GM12872 (cell line): ENCODE results near the gene JMJD6.

ENCODE experiments used
- CTCF ChIP-seq: IDR thresholded peaks from 3 replicates; pipeline ENCODE4 v1.5.1; 2011; ENCODE audit warnings: low read depth, mild to moderate bottlenecking, low read length, moderate library complexity; ENCODE audit not compliant: insufficient read depth

Gene JMJD6

GRCh38 chr17:76734080-76734840 is 7.9 kb upstream of the JMJD6 start:
- TF ChIP-seq CTCF: no peak

GRCh38 chr17:76733618-76733957 is 7.2 kb upstream of the JMJD6 start:
- no peak for TF ChIP-seq CTCF

GRCh38 chr17:76732734-76733617 is 6.6 kb upstream of the JMJD6 start:
- TF ChIP-seq CTCF: no peak

- no peak for TF ChIP-seq CTCF
Observed at GRCh38 chr17:76727745-76728456, 1.5 kb upstream of the JMJD6 start.

GRCh38 chr17:76726776-76727718 is 641 bp upstream of the JMJD6 start, which contains the start of gene METTL23:
Gene METTL23, plus strand, starts transcription at chr17:76726839. Its CDS starts 2,872 bp downstream, at chr17:76729711.
- TF ChIP-seq CTCF: peak; percentile 77

- TF ChIP-seq CTCF: no peak
Observed at GRCh38 chr17:76725580-76726230, 701 bp downstream of the JMJD6 start.
